T47D (cell line): ENCODE measurements around the gene ABCA5.
A peak's percentile ranks its signal among the peaks of the same experiment; 100 is the strongest.

ENCODE experiments used
- DNase-seq, 2 experiments: peaks; one replicate each; pipeline versions ENCODE4 v3.0.0 to v3.0.0-alpha.2; 2011 to 2012; ENCODE audit warnings: low read depth in 1 of 2, low spot score in 1 of 2
- JUND ChIP-seq: IDR thresholded peaks from 2 replicates; pipeline ENCODE4 v1.6.1; 2012; ENCODE audit warnings: low read depth
- in situ Hi-C: cut with HindIII; loops from 2 replicates; pipeline ENCODE4 v1.10.0; 2016; ENCODE audit warnings: low sequenced_read_pairs, low pct_unique_long_range_greater_than_20kb

The ABCA5 gene

GRCh38 chr17:69236464-69236863, 90.5 kb downstream of the ABCA5 start:
- in situ Hi-C loops = no loop called here
- TF ChIP-seq JUND = no peak
- no peak for DNase-seq

GRCh38 chr17:69235338-69236058, 91.4 kb downstream of the ABCA5 start:
- TF ChIP-seq JUND = no peak
- in situ Hi-C loops = no loop called here
- peak; percentile 42 to 91 for DNase-seq

GRCh38 chr17:69232650-69233049, 94.3 kb downstream of the ABCA5 start:
- DNase-seq = no peak
- TF ChIP-seq JUND = no peak
- in situ Hi-C loops = no loop called here

GRCh38 chr17:69231521-69231920, 95.4 kb downstream of the ABCA5 start:
- DNase-seq = no peak
- in situ Hi-C loops = no loop called here
- no peak for TF ChIP-seq JUND

GRCh38 chr17:69230939-69231338, 96.0 kb downstream of the ABCA5 start:
- in situ Hi-C loops = no loop called here
- no peak for TF ChIP-seq JUND
- no peak for DNase-seq

- no peak for TF ChIP-seq JUND
- DNase-seq = no peak
- in situ Hi-C loops = no loop called here
These were observed 98.4 kb downstream of the ABCA5 start, which contains the start of gene ABCA10 for GRCh38 chr17:69228576-69228975. ABCA10 (minus strand) TSS chr17:69228824; CDS start chr17:69225358, 3,466 bp downstream.

- in situ Hi-C loops = no loop called here
- no peak for TF ChIP-seq JUND
- DNase-seq = no peak
These were observed 98.9 kb downstream of the ABCA5 start for GRCh38 chr17:69228018-69228417.

GRCh38 chr17:69227541-69227940, 99.4 kb downstream of the ABCA5 start:
- in situ Hi-C loops = no loop called here
- TF ChIP-seq JUND = no peak
- DNase-seq = no peak

GRCh38 chr17:69223809-69224208, 103.1 kb downstream of the ABCA5 start:
- no peak for DNase-seq
- TF ChIP-seq JUND = no peak
- in situ Hi-C loops = no loop called here

GRCh38 chr17:69222707-69223258, 104.2 kb downstream of the ABCA5 start:
- no peak for TF ChIP-seq JUND
- DNase-seq = no peak
- in situ Hi-C loops = no loop called here

- no peak for TF ChIP-seq JUND
- in situ Hi-C loops = no loop called here
- DNase-seq = no peak
These were observed 106.8 kb downstream of the ABCA5 start for GRCh38 chr17:69220098-69220497.

- in situ Hi-C loops = no loop called here
- DNase-seq = no peak
- TF ChIP-seq JUND = no peak
These were observed 107.9 kb downstream of the ABCA5 start for GRCh38 chr17:69218986-69219385.

- in situ Hi-C loops = no loop called here
- no peak for DNase-seq
These were observed 113.7 kb downstream of the ABCA5 start for GRCh38 chr17:69213059-69213813.

More at GRCh38 chr17:69213059-69213813, 113.7 kb downstream of the ABCA5 start:
- TF ChIP-seq JUND = no peak
